Lung microvascular endothelial cell (primary cell): ENCODE measurements around the gene RHBDF1. TPM values are rescaled to one million over a fixed set of nuclear protein-coding genes. Genes with fewer than 3 reads are reported as not detected.

Experiments
- DNase-seq, 2 donors: peaks; one replicate each; pipeline versions ENCODE4 v3.0.0 to v3.0.0-alpha.2; 2010; ENCODE audit warnings: low read depth in 2 of 2
- total RNA-seq: library from RNA; depleted of rRNA; stranded (reverse); fragments of >200 nt; gene quantifications from 2 replicates; pipeline ENCODE4 v1.2.1, GENCODE V29; 2014

The RHBDF1 gene
- 12.6 and 24.8 TPM in 2 replicates for total RNA-seq

- peak; percentile 64 to 76 for DNase-seq
Measured at GRCh38 chr16:72561-73548, at the start of gene RHBDF1. Gene RHBDF1, minus strand, starts transcription at chr16:72631. Its CDS starts 7,616 bp downstream, at chr16:65015.

GRCh38 chr16:120756-121155 is 48.3 kb upstream of the RHBDF1 start:
- no peak for DNase-seq

GRCh38 chr16:119835-120491 is 47.5 kb upstream of the RHBDF1 start:
- DNase-seq: no peak

GRCh38 chr16:119295-119694 is 46.9 kb upstream of the RHBDF1 start:
- DNase-seq: no peak

- no peak for DNase-seq
Measured at GRCh38 chr16:118857-119256, 46.4 kb upstream of the RHBDF1 start.

- peak; percentile 48 to 56 for DNase-seq
Measured at GRCh38 chr16:117379-118365, 45.2 kb upstream of the RHBDF1 start.

GRCh38 chr16:116015-116414 is 43.6 kb upstream of the RHBDF1 start:
- no peak for DNase-seq

- DNase-seq: no peak
Measured at GRCh38 chr16:114327-114726, 41.9 kb upstream of the RHBDF1 start.

GRCh38 chr16:112153-112840 is 39.9 kb upstream of the RHBDF1 start:
- DNase-seq: no peak

GRCh38 chr16:106623-107324 is 34.3 kb upstream of the RHBDF1 start:
- DNase-seq: peak; percentile 83 to 88

- no peak for DNase-seq
Measured at GRCh38 chr16:105521-105920, 33.1 kb upstream of the RHBDF1 start.

- no peak for DNase-seq
Measured at GRCh38 chr16:104928-105327, 32.5 kb upstream of the RHBDF1 start.

GRCh38 chr16:104355-104754 is 31.9 kb upstream of the RHBDF1 start:
- DNase-seq: no peak

- DNase-seq: peak; percentile 74 to 91
Measured at GRCh38 chr16:102060-102855, 29.8 kb upstream of the RHBDF1 start.

- DNase-seq: no peak
Measured at GRCh38 chr16:101586-101985, 29.2 kb upstream of the RHBDF1 start.

GRCh38 chr16:100989-101388 is 28.6 kb upstream of the RHBDF1 start:
- no peak for DNase-seq

GRCh38 chr16:97822-98221 is 25.4 kb upstream of the RHBDF1 start:
- no peak for DNase-seq

GRCh38 chr16:96935-97381 is 24.5 kb upstream of the RHBDF1 start:
- DNase-seq: peak; percentile 88 to 93

GRCh38 chr16:94918-95265 is 22.5 kb upstream of the RHBDF1 start:
- DNase-seq: no peak
